ENCODE measurements around the gene COL5A3.

GRCh38 chr19:9995999-9996398 is 14.3 kb downstream of the COL5A3 start:
- TF ChIP-seq CTCF (IDR thresholded peaks at IDR 0.05): no peak
- TF ChIP-seq HOXA7 (CRISPR knock-in tag; IDR thresholded peaks at IDR 0.05): no peak
